Upper lobe of left lung (tissue), 6 donors: ENCODE data around the gene PNPLA5. TPM values are rescaled to one million over a fixed set of nuclear protein-coding genes. Genes with fewer than 3 reads are reported as not detected.

Experiments
- ATAC-seq, 2 donors: fragments of 200-7000 bp; cut with Tn5 transposase; one replicate each; pipeline ENCODE4 v1.9.1; 2022; ENCODE audit warnings: mild to moderate bottlenecking in 2 of 2, moderate library complexity in 2 of 2; ENCODE audit not compliant: low FRiP score in 2 of 2
- DNase-seq, 2 donors: peaks; one replicate each; pipeline ENCODE4 v3.0.0-alpha.2; 2019 to 2020
- H3K27ac ChIP-seq, 4 donors: fragments of 200-600 bp; sonication (generic); one replicate each; pipeline ENCODE4 v1.5.1; 2016 to 2019
- H3K27me3 ChIP-seq, 4 donors: fragments of 200-600 bp; sonication (generic); one replicate each; pipeline ENCODE4 v1.5.1; 2017 to 2019
- H3K36me3 ChIP-seq, 4 donors: fragments of 200-600 bp; sonication (generic); one replicate each; pipeline ENCODE4 v1.5.1; 2016 to 2019
- H3K4me1 ChIP-seq, 4 donors: fragments of 200-600 bp; sonication (generic); one replicate each; pipeline ENCODE4 v1.5.1; 2018 to 2019
- H3K4me3 ChIP-seq, 4 donors: fragments of 200-600 bp; sonication (generic); one replicate each; pipeline ENCODE4 v1.5.1; 2017 to 2019; ENCODE audit warnings: mild to moderate bottlenecking in 2 of 4, moderate library complexity in 1 of 4
- H3K9me3 ChIP-seq, 4 donors: fragments of 200-600 bp; sonication (generic); one replicate each; pipeline ENCODE4 v1.5.1; 2018 to 2019
- EP300 ChIP-seq, 4 donors: sonication (generic); formaldehyde crosslinking; IDR thresholded peaks; one replicate each; pipeline ENCODE4 v1.5.1; 2017; ENCODE audit warnings: antibody characterized with exemption in 4 of 4, control low read depth in 2 of 4
- POLR2A ChIP-seq, 4 donors: fragments of 450-650 bp; IDR thresholded peaks; one replicate each; pipeline ENCODE4 v1.5.1; 2016 to 2017; ENCODE audit warnings: antibody characterized with exemption in 4 of 4, mild to moderate bottlenecking in 2 of 4
- POLR2AphosphoS5 ChIP-seq, 2 donors: sonication (generic); formaldehyde crosslinking; IDR thresholded peaks; one replicate each; pipeline ENCODE4 v1.5.1; 2017; ENCODE audit warnings: antibody characterized with exemption in 2 of 2
- WGBS, 2 donors: methylation state at CpG; one replicate each; pipeline ENCODE4 v1.1.5; 2017 to 2018; 5-methylcytosine and 5-hydroxymethylcytosine counted together
- total RNA-seq, 6 donors: library from RNA; depleted of rRNA in 4 of 6; stranded (reverse); fragments of >200 nt in 4 of 6; gene quantifications; one replicate each; pipeline versions ENCODE4 v1.1.0 to v1.2.1, GENCODE V29; 2016 to 2021
- TF ChIP-seq, protein P1 (sequence below), 6 experiments: fragments of 450-650 bp in 4 of 6; fragments of 200-600 bp in 2 of 6; sonication (generic) in 2 of 6; IDR thresholded peaks; one replicate each; pipeline ENCODE4 v1.5.1; 2016 to 2019; ENCODE audit warnings: antibody characterized with exemption in 6 of 6
- donor health status: DM: no; HTN: no; CAD: no; lungs with moderate emphysema.
- donor health status: DM: no; HTN: yes; CAD: no; lungs with severe emphysema.

The PNPLA5 gene
- total RNA-seq, 6 donors from 2014 or later = not detected

- 10 to 12% methylated on average over 11 of the region's 11 CpGs for WGBS, 2 donors
- Histone ChIP-seq H3K36me3 (no peaks in the 10 kb centered on the region), H3K27me3 (peaks cover 0 to 1% (median 0%) of the 10 kb centered on the region in 4 donors), H3K9me3 (peaks cover 0 to 6% (median 0%) of the 10 kb centered on the region in 4 donors), H3K27ac (no peak overlapping the region), H3K4me1 (no peaks in the 10 kb centered on the region), H3K4me3 (no peak overlapping the region)
- ATAC-seq (peak in 1 of 2 donors; percentile 73), DNase-seq (peak in 1 of 2 donors; percentile 80)
- no peak for TF ChIP-seq POLR2AphosphoS5 (IDR thresholded peaks at IDR 0.05)
- no peak for TF ChIP-seq EP300 (IDR thresholded peaks at IDR 0.05)
Measured at GRCh38 chr22:43867839-43868635, 23.8 kb downstream of the PNPLA5 start.

- Histone ChIP-seq H3K9me3 (no peaks in the 10 kb centered on the region), H3K4me1 (peaks cover 0 to 14% (median 0%) of the 10 kb centered on the region in 4 donors), H3K4me3 (no peak overlapping the region), H3K27me3 (peaks cover 0 to 18% (median 7%) of the 10 kb centered on the region in 4 donors), H3K36me3 (no peaks in the 10 kb centered on the region), H3K27ac (no peak overlapping the region)
- TF ChIP-seq EP300 (IDR thresholded peaks at IDR 0.05) (no peak), POLR2AphosphoS5 (IDR thresholded peaks at IDR 0.05) (no peak), POLR2A (IDR thresholded peaks at IDR 0.05) (no peak)
- TF ChIP-seq, protein P1, sequence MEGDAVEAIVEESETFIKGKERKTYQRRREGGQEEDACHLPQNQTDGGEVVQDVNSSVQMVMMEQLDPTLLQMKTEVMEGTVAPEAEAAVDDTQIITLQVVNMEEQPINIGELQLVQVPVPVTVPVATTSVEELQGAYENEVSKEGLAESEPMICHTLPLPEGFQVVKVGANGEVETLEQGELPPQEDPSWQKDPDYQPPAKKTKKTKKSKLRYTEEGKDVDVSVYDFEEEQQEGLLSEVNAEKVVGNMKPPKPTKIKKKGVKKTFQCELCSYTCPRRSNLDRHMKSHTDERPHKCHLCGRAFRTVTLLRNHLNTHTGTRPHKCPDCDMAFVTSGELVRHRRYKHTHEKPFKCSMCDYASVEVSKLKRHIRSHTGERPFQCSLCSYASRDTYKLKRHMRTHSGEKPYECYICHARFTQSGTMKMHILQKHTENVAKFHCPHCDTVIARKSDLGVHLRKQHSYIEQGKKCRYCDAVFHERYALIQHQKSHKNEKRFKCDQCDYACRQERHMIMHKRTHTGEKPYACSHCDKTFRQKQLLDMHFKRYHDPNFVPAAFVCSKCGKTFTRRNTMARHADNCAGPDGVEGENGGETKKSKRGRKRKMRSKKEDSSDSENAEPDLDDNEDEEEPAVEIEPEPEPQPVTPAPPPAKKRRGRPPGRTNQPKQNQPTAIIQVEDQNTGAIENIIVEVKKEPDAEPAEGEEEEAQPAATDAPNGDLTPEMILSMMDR (IDR thresholded peaks at IDR 0.05) = no peak
- no peak for ATAC-seq
- 75 to 79% methylated on average over 11 of the region's 11 CpGs for WGBS, 2 donors
- DNase-seq = no peak
Measured at GRCh38 chr22:43862882-43863202, 29.0 kb downstream of the PNPLA5 start.

- H3K27ac ChIP-seq = no peak within 1 kb of the TSS
- peaks cover 0 to 18% (median 7%) of the 10 kb centered on the region in 4 donors for H3K27me3 ChIP-seq
- H3K9me3 ChIP-seq = no peaks in the 10 kb centered on the region
- peak within 1 kb of the TSS in 1 of 4 donors; percentile 21 for H3K4me3 ChIP-seq
- H3K36me3 ChIP-seq = no peaks in the 10 kb centered on the region
- DNase-seq (peak in 1 of 2 donors; percentile 82), ATAC-seq (no peak)
- H3K4me1 ChIP-seq = peaks cover 0 to 14% (median 0%) of the 10 kb centered on the region in 4 donors
- TF ChIP-seq, protein P1 (IDR thresholded peaks at IDR 0.05) = no peak
- no peak for TF ChIP-seq POLR2AphosphoS5 (IDR thresholded peaks at IDR 0.05)
- TF ChIP-seq EP300 (IDR thresholded peaks at IDR 0.05) = no peak
- TF ChIP-seq POLR2A (IDR thresholded peaks at IDR 0.05) = no peak
- 8 to 14% methylated on average over 15 to 30 of the region's 121 CpGs for WGBS, 2 donors
Measured at GRCh38 chr22:43862074-43862881, 29.5 kb downstream of the PNPLA5 start, which contains the start of gene SULT4A1. SULT4A1 (minus strand) TSS chr22:43862513; CDS start chr22:43862382, 131 bp downstream.

GRCh38 chr22:43861529-43861928, 30.3 kb downstream of the PNPLA5 start:
- Histone ChIP-seq H3K27ac (no peak overlapping the region), H3K27me3 (peaks cover 0 to 18% (median 7%) of the 10 kb centered on the region in 4 donors), H3K4me1 (peaks cover 0 to 14% (median 0%) of the 10 kb centered on the region in 4 donors), H3K9me3 (peaks cover 0 to 6% (median 0%) of the 10 kb centered on the region in 4 donors), H3K4me3 (no peak overlapping the region), H3K36me3 (no peaks in the 10 kb centered on the region)
- ATAC-seq (no peak), DNase-seq (no peak)
- TF ChIP-seq POLR2AphosphoS5 (IDR thresholded peaks at IDR 0.05) (no peak), POLR2A (IDR thresholded peaks at IDR 0.05) (no peak), EP300 (IDR thresholded peaks at IDR 0.05) (no peak)
- TF ChIP-seq, protein P1 (IDR thresholded peaks at IDR 0.05) = no peak
- WGBS, 2 donors = 51 to 57% methylated on average over 7 to 9 of the region's 9 CpGs

DNA sequence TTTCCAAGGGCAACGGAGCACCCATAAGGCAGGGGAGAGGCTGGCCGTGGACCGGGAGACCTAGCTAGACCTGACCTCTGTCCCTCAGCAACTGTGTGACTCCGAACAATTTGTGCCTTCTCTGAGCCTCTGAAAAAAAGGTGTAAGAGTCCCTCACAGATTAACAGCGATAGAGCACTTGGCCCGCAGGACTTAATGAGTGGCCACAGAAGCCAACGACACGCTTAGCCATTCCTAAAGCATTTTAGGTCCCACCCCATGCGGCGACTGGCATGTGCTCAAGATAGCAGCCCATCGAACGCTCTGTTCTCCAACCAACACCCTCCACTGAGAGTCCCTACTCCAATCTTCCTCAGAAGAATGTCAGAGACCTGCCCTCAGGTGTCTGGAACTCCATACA, 31.0 kb downstream of the PNPLA5 start:
- no peak for TF ChIP-seq POLR2AphosphoS5 (IDR thresholded peaks at IDR 0.05)
- TF ChIP-seq, protein P1 (IDR thresholded peaks at IDR 0.05) = no peak
- DNase-seq (no peak), ATAC-seq (no peak)
- Histone ChIP-seq H3K9me3 (peaks cover 0 to 6% (median 0%) of the 10 kb centered on the region in 4 donors), H3K27ac (no peak overlapping the region), H3K4me1 (peaks cover 0 to 14% (median 0%) of the 10 kb centered on the region in 4 donors), H3K27me3 (peaks cover 0 to 18% (median 7%) of the 10 kb centered on the region in 4 donors), H3K4me3 (no peak overlapping the region), H3K36me3 (no peaks in the 10 kb centered on the region)
- 80 to 88% methylated on average over 5 to 12 of the region's 12 CpGs for WGBS, 2 donors
